Stimulated activated naive CD8-positive, alpha-beta T cell treated with anti-CD3 and anti-CD28 coated beads, Interleukin-15, Interleukin-2, amounts not matched to agents 100 U/mL and 50 U/mL, for 24 hours (primary cell): ENCODE measurements around the gene EYS.
A peak's percentile ranks its signal among the peaks of the same experiment; 100 is the strongest.

Source experiments
- ATAC-seq: fragments of 150-1000 bp; cut with Tn5 transposase; one replicate; pipeline ENCODE4 v1.10.0; 2021
- DNase-seq: peaks from one replicate; pipeline ENCODE4 v3.0.0; 2021

EYS gene

GRCh38 chr6:64955435-64955848, 751.6 kb downstream of the EYS start:
- DNase-seq (no peak), ATAC-seq (no peak)

GRCh38 chr6:64949257-64949656, 757.8 kb downstream of the EYS start:
- ATAC-seq (no peak), DNase-seq (no peak)

DNA sequence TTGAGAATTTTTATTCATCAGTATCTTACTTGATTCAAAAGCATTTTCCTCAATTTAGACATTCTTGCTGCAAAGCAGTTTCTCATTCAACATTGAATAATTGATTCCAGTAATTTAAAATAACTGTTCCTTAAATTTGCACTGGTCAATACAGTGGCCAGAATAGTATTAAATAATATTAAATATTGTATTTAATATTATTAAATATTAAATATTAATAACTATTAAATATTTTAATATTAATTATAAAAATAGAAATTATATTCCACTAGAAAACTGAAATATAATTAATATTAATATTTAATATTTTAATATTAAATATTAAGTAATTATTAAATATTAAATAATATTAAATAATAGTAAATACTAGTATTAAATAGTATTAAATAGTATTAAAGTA, 758.8 kb downstream of the EYS start:
- DNase-seq: no peak
- ATAC-seq: no peak

GRCh38 chr6:64945450-64945849, 761.6 kb downstream of the EYS start:
- DNase-seq: no peak
- no peak for ATAC-seq

DNA sequence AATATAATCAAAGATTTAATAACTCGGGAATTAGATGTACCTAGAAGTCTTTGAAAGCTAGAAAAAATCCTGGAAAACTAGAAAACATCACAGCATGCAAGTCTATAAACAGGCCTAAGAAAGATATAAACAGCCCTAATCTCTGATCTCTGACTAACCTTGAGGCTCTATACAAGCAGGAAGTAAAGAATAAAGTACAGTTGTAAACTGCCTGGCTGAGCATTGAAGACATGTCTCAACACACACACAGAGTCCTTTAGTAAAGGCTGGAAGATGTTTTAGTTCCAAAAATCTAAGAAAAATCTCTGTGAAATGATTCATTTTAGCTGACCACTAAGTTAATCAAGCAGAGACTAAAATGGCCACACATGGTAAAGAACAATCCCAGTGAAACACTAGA, 774.5 kb downstream of the EYS start:
- DNase-seq (no peak), ATAC-seq (no peak)

DNA sequence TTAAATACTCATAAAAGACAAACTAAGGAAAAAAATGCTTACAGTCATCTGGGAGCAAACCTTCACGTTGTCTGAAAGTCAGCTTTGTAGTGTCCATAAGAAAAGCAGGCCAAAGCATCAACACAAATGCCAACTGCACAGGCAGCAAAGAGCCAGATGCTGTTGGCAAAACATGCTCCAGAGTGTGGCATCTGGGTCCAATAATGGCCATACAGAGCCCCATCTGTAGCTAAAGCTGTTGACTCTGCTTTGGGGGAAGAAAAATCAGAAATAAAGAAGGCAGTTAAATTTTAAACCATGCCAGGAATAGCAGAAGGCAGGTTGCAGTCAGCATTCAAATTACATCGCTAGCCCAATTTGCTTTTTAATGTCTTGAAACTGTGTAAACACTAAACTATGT, 776.3 kb downstream of the EYS start:
- DNase-seq (no peak), ATAC-seq (no peak)

DNA sequence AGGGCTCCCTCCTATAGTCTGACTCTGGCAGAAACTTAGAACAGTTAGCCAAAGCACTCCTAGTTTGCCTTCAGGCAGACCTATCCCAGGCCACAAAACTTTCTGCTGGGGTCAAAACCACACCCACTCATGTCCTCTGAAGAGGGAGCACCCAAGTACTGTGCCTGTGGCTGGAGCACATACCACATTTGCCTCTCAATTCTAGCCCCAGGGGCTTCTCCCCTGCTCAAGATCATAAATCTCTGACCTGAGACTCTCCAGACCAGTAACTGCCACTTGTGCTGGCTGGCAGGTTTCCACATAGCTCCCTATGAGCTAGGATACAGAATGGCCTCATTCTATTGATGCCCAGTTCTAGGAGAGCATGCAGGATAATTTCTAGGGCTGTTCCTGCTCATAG, 781.0 kb downstream of the EYS start:
- no peak for DNase-seq
- no peak for ATAC-seq

DNA sequence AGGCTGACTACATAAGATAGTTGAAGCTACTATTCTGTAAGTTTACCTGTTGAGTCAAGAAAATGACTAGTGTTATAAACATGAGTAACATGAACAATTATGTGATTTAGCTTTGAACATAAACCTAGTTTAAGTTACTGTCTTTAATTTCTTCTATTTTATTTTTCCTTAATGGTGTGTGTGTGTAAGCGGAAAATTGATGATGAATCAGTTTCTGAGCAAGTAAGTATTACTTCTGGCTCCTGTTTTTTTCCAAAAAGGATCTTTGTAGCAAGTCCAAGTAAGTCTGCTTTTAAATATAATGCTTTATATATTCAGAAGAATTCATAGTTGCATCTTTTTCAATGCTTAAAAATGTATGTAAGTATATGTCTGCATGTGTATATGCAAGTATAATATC, 786.8 kb downstream of the EYS start:
- DNase-seq: no peak
- no peak for ATAC-seq

GRCh38 chr6:64914124-64914523, 792.9 kb downstream of the EYS start:
- DNase-seq (no peak), ATAC-seq (no peak)

GRCh38 chr6:64912966-64913365, 794.1 kb downstream of the EYS start:
- DNase-seq (no peak), ATAC-seq (no peak)

GRCh38 chr6:64908104-64908503, 798.9 kb downstream of the EYS start:
- DNase-seq: no peak
- no peak for ATAC-seq

DNA sequence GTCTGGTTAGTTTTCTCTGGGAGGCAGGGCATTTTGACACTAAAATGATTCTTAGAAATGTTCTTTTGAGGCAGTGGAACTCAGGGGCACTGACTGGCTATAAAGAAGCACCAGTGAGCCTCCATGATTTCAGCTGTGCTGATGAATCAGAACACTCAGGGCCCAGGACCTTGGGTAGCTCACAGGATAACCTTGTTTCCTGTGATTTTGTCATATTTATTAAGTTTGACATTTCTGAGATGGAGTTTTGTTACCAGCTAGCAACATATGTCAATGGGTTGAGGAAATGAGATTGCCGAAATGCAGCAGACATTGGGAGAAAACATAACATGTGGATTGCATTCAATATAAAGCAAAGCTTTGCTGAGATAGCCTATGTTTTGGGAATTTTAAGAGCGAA, 802.4 kb downstream of the EYS start:
- no peak for DNase-seq
- no peak for ATAC-seq

GRCh38 chr6:64902596-64902995, 804.4 kb downstream of the EYS start:
- DNase-seq: no peak
- ATAC-seq: no peak

DNA sequence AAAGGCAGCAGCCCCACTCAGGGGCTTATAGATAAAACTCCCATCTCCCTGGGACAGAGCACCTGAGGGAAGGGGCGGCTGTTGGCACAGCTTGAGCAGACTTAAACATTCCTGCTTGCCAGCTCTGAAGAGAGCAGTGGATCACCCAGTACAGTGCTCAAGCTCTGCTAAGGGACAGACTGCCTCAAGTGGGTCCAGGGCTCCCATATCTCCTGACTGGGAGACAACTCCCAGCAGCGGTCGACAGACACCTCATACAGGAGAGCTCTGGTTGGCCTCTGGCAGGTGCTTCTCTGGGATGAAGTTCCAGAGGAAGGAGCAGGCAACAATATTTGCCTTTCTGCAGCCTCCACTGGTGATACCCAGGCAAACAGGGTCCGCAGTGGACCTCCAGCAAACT, 810.1 kb downstream of the EYS start:
- DNase-seq (no peak), ATAC-seq (no peak)

DNA sequence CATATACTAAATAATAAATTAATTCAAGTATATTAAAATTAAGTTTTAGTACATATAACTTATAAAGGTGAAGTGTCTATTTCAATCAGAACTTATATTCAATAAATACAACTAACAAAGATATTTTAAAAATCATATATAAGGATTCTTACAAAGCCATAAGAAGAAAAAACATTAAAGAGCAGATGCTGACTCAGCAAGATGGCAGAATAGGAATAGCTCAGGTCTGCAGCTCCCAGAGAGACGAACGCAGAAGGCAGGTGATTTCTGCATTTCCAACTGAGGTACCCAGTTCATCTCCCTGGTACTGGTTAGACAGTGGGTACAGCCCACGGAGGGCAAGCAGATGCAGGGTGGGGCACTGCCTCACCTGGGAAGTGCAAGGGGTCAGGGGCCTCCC, 811.1 kb downstream of the EYS start:
- no peak for ATAC-seq
- no peak for DNase-seq

- ATAC-seq (no peak), DNase-seq (no peak)
These were observed 816.4 kb downstream of the EYS start for GRCh38 chr6:64890609-64891008.

GRCh38 chr6:64889144-64889543, 817.9 kb downstream of the EYS start:
- DNase-seq: no peak
- no peak for ATAC-seq

- DNase-seq: no peak
- no peak for ATAC-seq
These were observed 832.2 kb downstream of the EYS start for GRCh38 chr6:64874776-64875175.

- no peak for ATAC-seq
- DNase-seq: no peak
These were observed 834.4 kb downstream of the EYS start for GRCh38 chr6:64872633-64873032.

DNA sequence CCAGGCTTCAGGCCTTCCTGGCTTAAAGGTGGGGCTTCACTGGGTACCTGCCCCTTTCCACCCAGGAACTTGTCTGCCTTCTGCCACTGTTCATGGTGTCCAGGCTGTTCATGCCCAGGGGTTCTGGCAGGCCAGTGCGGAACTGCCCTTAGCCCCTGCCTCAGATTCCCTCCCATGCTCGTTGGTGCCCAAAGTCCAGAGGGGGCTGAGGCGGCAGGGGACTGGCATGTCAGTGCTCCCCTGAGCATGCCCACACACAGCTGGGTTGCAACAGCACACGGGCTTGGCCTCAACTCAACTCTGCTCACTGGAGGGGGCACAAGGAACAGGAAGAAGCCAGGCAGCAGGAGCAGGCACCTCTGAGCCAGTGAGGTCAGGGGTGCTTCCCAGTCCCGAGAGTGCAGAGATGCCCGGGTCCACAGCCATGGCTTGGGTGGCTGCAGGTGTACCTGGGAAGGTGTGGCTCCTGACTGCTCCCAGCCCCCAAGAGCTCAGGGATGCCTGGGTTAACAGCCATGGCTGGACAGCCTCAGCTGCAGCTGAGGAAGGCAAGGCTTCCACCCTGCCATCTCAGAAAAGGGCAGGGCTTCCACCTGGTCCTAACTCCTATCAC, 845.9 kb downstream of the EYS start:
- no peak for ATAC-seq
- no peak for DNase-seq

GRCh38 chr6:64860203-64860602, 846.8 kb downstream of the EYS start:
- DNase-seq (no peak), ATAC-seq (peak; percentile 14)

DNA sequence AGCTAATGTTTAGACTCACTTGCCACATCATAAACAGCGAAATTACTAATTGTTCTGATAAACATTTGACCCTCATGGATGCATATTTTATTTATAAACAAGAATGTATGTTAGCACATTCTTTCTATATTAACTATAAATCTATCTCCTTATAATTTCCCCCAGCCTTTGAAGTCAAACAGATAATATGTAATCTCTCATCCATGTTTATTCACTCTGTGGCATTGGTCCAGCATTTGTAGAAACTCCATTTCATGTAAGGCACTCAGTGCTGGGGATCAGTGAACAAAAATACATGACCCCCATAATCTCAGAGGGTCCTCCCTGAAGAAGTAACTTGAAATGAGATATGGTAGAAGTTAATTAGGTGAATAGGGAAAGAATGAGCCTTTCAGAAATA, 856.9 kb downstream of the EYS start:
- no peak for DNase-seq
- no peak for ATAC-seq

GRCh38 chr6:64848467-64848866, 858.6 kb downstream of the EYS start:
- ATAC-seq (no peak), DNase-seq (no peak)

DNA sequence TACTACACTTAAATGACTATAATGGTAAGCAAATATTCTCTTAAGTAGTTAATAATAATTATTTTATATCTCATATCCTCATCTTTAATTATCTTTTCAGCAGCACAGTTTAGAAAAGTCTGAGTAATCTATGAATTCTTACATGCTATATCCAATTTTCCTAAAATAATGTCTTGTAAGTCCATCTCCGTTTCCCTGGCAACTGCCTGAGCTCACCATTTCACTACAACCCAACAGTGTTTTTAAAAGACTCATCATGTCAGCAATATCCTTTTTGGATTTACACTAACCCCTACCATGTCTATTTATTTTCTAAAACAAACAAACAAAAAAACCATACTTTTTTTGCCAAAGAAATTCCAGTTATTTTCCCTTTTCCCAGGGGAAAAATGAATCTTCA, 859.6 kb downstream of the EYS start:
- ATAC-seq: no peak
- no peak for DNase-seq

DNA sequence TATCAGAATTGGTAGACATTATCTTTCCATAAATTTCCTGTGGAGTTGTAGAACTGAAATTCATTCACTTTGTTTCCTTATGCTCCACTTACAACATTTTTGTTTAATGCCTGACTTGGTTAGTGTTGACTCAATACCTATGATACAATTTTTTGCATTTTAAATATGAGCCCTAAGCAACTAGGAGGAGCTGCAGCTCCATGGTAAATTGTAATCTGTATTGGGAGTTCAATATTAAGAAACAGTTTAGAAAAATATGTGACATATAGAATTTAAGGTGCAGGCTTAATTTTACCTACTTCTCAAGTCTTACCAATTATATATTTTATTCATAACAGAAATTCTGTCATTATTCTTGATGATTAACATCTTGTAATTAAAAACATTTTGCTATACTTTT, 868.3 kb downstream of the EYS start:
- DNase-seq (no peak), ATAC-seq (no peak)
